Liver (tissue), 9 donors: ENCODE results near the gene CATSPERB. TPM values are rescaled to one million over a fixed set of nuclear protein-coding genes. Genes with fewer than 3 reads are reported as not detected.

Source experiments
- DNase-seq: peaks from one replicate; pipeline ENCODE4 v3.0.0-alpha.2; 2017; ENCODE audit warnings: low spot score
- H3K27ac ChIP-seq, 2 donors: one replicate each; pipeline ENCODE4 v1.7.0; 2013; ENCODE audit warnings: inconsistent platforms in 2 of 2, low read length in 2 of 2, control low read depth in 1 of 2, low read depth in 1 of 2, mild to moderate bottlenecking in 1 of 2
- H3K27me3 ChIP-seq, 4 donors: one replicate each; pipeline versions ENCODE4 v1.6.1 to v1.7.0; 2013; ENCODE audit warnings: low read length in 3 of 4, inconsistent platforms in 1 of 4, mild to moderate bottlenecking in 1 of 4, moderate library complexity in 1 of 4; ENCODE audit not compliant: control insufficient read depth in 4 of 4, insufficient read depth in 4 of 4
- H3K36me3 ChIP-seq, 4 donors: one replicate each; pipeline versions ENCODE4 v1.6.1 to v1.7.0; 2013; ENCODE audit warnings: low read length in 3 of 4, mild to moderate bottlenecking in 3 of 4, low read depth in 1 of 4, moderate library complexity in 1 of 4; ENCODE audit not compliant: control insufficient read depth in 4 of 4, insufficient read depth in 3 of 4
- H3K4me1 ChIP-seq, 4 donors: one replicate each; pipeline versions ENCODE4 v1.6.1 to v1.7.0; 2013; ENCODE audit warnings: low read length in 3 of 4, mild to moderate bottlenecking in 3 of 4, moderate library complexity in 1 of 4; ENCODE audit not compliant: control insufficient read depth in 4 of 4, insufficient read depth in 4 of 4
- H3K4me3 ChIP-seq, 3 donors: one replicate each; pipeline versions ENCODE4 v1.6.1 to v1.7.0; 2013; ENCODE audit warnings: low read length in 3 of 3, control low read depth in 1 of 3, low read depth in 1 of 3, mild to moderate bottlenecking in 1 of 3
- H3K9ac ChIP-seq, 2 donors: one replicate each; pipeline ENCODE4 v1.7.0; 2013; ENCODE audit warnings: low read length in 2 of 2, mild to moderate bottlenecking in 2 of 2, moderate library complexity in 2 of 2, control low read depth in 1 of 2, low read depth in 1 of 2
- H3K9me3 ChIP-seq, 4 donors: one replicate each; pipeline versions ENCODE4 v1.6.1 to v1.7.0; 2013; ENCODE audit warnings: low read length in 3 of 4; ENCODE audit not compliant: control insufficient read depth in 4 of 4
- ATF3 ChIP-seq: IDR thresholded peaks from 2 replicates; pipeline ENCODE4 v1.6.1; 2016; ENCODE audit warnings: antibody characterized with exemption
- FOXA1 ChIP-seq: IDR thresholded peaks from 2 replicates; pipeline ENCODE4 v1.6.1; 2016; ENCODE audit warnings: antibody characterized with exemption
- FOXA2 ChIP-seq: IDR thresholded peaks from 2 replicates; pipeline ENCODE4 v1.6.1; 2016; ENCODE audit warnings: antibody characterized with exemption
- GABPA ChIP-seq, 2 donors: IDR thresholded peaks in 1 of 2; conservative IDR thresholded peaks in 1 of 2; 2 replicates each; pipeline ENCODE4 v1.6.1; 2016; ENCODE audit warnings: antibody characterized with exemption in 2 of 2, mild to moderate bottlenecking in 1 of 2, moderate library complexity in 1 of 2
- HNF4A ChIP-seq, 2 donors: conservative IDR thresholded peaks; 2 replicates each; pipeline ENCODE4 v1.6.1; 2016; ENCODE audit warnings: antibody characterized with exemption in 2 of 2, mild to moderate bottlenecking in 2 of 2
- HNF4G ChIP-seq: IDR thresholded peaks from 2 replicates; pipeline ENCODE4 v1.6.1; 2016; ENCODE audit warnings: antibody characterized with exemption
- JUND ChIP-seq, 2 donors: IDR thresholded peaks; 2 replicates each; pipeline ENCODE4 v1.6.1; 2016; ENCODE audit warnings: antibody characterized with exemption in 2 of 2
- MAX ChIP-seq: IDR thresholded peaks from 2 replicates; pipeline ENCODE4 v1.6.1; 2016; ENCODE audit warnings: antibody characterized with exemption
- NR2F2 ChIP-seq: IDR thresholded peaks from 2 replicates; pipeline ENCODE4 v1.6.1; 2016; ENCODE audit warnings: antibody characterized with exemption
- RAD21 ChIP-seq, 2 donors: IDR thresholded peaks; 2 replicates each; pipeline ENCODE4 v1.6.1; 2016; ENCODE audit warnings: antibody characterized with exemption in 2 of 2, mild to moderate bottlenecking in 2 of 2
- REST ChIP-seq: IDR thresholded peaks from 2 replicates; pipeline ENCODE4 v1.6.1; 2016; ENCODE audit warnings: antibody characterized with exemption, mild to moderate bottlenecking
- RXRA ChIP-seq, 2 donors: IDR thresholded peaks; 2 replicates each; pipeline ENCODE4 v1.6.1; 2017 to 2018; ENCODE audit warnings: antibody characterized with exemption in 2 of 2, mild to moderate bottlenecking in 1 of 2
- ZBTB33 ChIP-seq: IDR thresholded peaks from 2 replicates; pipeline ENCODE4 v1.6.1; 2016; ENCODE audit warnings: antibody characterized with exemption
- WGBS: extraction: QIAGEN DNeasy Blood & Tissue Kit; methylation state at CpG from one replicate; pipeline ENCODE4 v1.1.7; 2013; 5-methylcytosine and 5-hydroxymethylcytosine counted together
- polyA plus RNA-seq, 2 donors: library from polyadenylated mRNA; stranded (reverse) in 1 of 2; unstranded in 1 of 2; fragments of 200-250 nt in 1 of 2; fragments of >200 nt in 1 of 2; fragmentation: Nextera tagmentation in 1 of 2; extraction: Ambion mirVana in 1 of 2; gene quantifications; one replicate each; pipeline versions ENCODE4 v1.2.1 to v1.2.3, GENCODE V29; 2013 to 2015
- total RNA-seq, 2 donors: library from RNA; depleted of rRNA; stranded (reverse); fragments of >200 nt; gene quantifications; one replicate each; pipeline ENCODE4 v1.2.3, GENCODE V29; 2014
- donor health status: healthy.
- donor health status: healthy.
- donor health status: healthy.
- donor health status: healthy.
- donor health status: healthy.

The CATSPERB gene
- total and polyA plus RNA-seq, 4 donors, result 0.01 to 0.59 (median 0.07) TPM; not detected in 1

- Histone ChIP-seq H3K36me3 (no peaks in the 10 kb centered on the region), H3K27me3 (no peaks in the 10 kb centered on the region), H3K9me3 (no peaks in the 10 kb centered on the region), H3K9ac (no peak overlapping the region), H3K4me1 (no peaks in the 10 kb centered on the region), H3K27ac (no peak overlapping the region), H3K4me3 (no peak overlapping the region)
- 59% methylated on average over 4 of the region's 4 CpGs for WGBS
- no peak for DNase-seq
- TF ChIP-seq REST (no peak), HNF4A (conservative IDR thresholded peaks at IDR 0.05) (no peak), FOXA2 (no peak), NR2F2 (no peak), ATF3 (no peak), FOXA1 (no peak), HNF4G (no peak), RXRA (IDR thresholded peaks at IDR 0.05) (no peak), GABPA (IDR thresholded peaks at IDR 0.05 in 1 of 2, conservative IDR thresholded peaks at IDR 0.05 in 1 of 2) (no peak), ZBTB33 (no peak), RAD21 (IDR thresholded peaks at IDR 0.05) (no peak)
Measured at GRCh38 chr14:91728616-91729183, 3.2 kb downstream of the CATSPERB start.

- H3K4me3 ChIP-seq, result no peak overlapping the region
- H3K9ac ChIP-seq, result no peak overlapping the region
- no peak for DNase-seq
- no peaks in the 10 kb centered on the region for H3K36me3 ChIP-seq
- no peaks in the 10 kb centered on the region for H3K27me3 ChIP-seq
- no peaks in the 10 kb centered on the region for H3K9me3 ChIP-seq
- no peak for TF ChIP-seq MAX
- TF ChIP-seq REST, result no peak
- TF ChIP-seq RAD21 (IDR thresholded peaks at IDR 0.05), result no peak
- no peak for TF ChIP-seq ATF3
- no peak for TF ChIP-seq JUND (IDR thresholded peaks at IDR 0.05)
- no peak overlapping the region for H3K27ac ChIP-seq
- no peaks in the 10 kb centered on the region for H3K4me1 ChIP-seq
- 92% methylated on average over 2 of the region's 2 CpGs for WGBS
Measured at GRCh38 chr14:91727121-91727520, 4.8 kb downstream of the CATSPERB start.
